WERI-Rb-1 (cell line): Measurements from ENCODE around the gene SPOCK1.
A peak's percentile ranks its signal among the peaks of the same experiment; 100 is the strongest.

Experiments used
- DNase-seq: peaks from one replicate; pipeline ENCODE4 v3.0.0-alpha.2; 2020
- H3K27ac ChIP-seq: fragments of 250-450 bp; sonication (Bioruptor Pico); 2 replicates; pipeline ENCODE4 v1.5.1; 2020; ENCODE audit warnings: mild to moderate bottlenecking, moderate library complexity
- H3K27me3 ChIP-seq: fragments of 250-450 bp; sonication (Bioruptor Pico); 2 replicates; pipeline ENCODE4 v1.5.1; 2021; ENCODE audit warnings: mild to moderate bottlenecking, low read depth, moderate library complexity; ENCODE audit not compliant: insufficient read depth, severe bottlenecking
- H3K36me3 ChIP-seq: fragments of 250-450 bp; sonication (Bioruptor Pico); 2 replicates; pipeline ENCODE4 v1.5.1; 2020; ENCODE audit warnings: mild to moderate bottlenecking, moderate library complexity
- H3K4me3 ChIP-seq: 2 replicates; pipeline ENCODE4 v1.5.1; 2011; ENCODE audit warnings: low read depth, mild to moderate bottlenecking, control low read depth, low read length
- H3K9me3 ChIP-seq: fragments of 250-450 bp; sonication (Bioruptor Pico); 2 replicates; pipeline ENCODE4 v1.5.1; 2021; ENCODE audit warnings: mild to moderate bottlenecking, moderate library complexity; ENCODE audit not compliant: severe bottlenecking
- TF ChIP-seq, protein P1 (sequence below): IDR thresholded peaks from 2 replicates; pipeline ENCODE4 v1.5.1; 2011; ENCODE audit warnings: low read depth, mild to moderate bottlenecking, control low read depth, inconsistent platforms, low read length

The SPOCK1 gene

DNA sequence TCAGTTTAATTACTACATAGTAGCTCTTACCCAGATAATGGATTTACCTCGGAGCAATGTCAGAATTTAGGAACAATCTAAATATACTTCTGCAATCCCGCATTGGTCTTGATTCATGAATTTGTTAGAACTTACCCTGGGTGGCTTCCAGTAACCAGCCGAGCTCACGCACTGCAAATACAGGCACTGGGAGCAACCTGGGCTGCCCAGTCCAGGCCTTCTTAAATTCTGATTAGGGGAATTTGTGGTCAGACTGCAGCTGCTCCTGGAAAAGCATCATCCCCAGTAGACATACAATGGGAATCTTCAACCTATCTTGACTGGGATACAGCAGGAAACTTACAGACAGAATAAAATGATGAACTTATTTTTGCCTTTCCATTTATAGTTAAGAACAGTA lies 270.3 kb downstream of the SPOCK1 start:
- H3K27ac ChIP-seq: no peak overlapping the region
- H3K4me3 ChIP-seq: no peak overlapping the region
- H3K27me3 ChIP-seq: no peaks in the 10 kb centered on the region
- DNase-seq: no peak
- TF ChIP-seq, protein P1, sequence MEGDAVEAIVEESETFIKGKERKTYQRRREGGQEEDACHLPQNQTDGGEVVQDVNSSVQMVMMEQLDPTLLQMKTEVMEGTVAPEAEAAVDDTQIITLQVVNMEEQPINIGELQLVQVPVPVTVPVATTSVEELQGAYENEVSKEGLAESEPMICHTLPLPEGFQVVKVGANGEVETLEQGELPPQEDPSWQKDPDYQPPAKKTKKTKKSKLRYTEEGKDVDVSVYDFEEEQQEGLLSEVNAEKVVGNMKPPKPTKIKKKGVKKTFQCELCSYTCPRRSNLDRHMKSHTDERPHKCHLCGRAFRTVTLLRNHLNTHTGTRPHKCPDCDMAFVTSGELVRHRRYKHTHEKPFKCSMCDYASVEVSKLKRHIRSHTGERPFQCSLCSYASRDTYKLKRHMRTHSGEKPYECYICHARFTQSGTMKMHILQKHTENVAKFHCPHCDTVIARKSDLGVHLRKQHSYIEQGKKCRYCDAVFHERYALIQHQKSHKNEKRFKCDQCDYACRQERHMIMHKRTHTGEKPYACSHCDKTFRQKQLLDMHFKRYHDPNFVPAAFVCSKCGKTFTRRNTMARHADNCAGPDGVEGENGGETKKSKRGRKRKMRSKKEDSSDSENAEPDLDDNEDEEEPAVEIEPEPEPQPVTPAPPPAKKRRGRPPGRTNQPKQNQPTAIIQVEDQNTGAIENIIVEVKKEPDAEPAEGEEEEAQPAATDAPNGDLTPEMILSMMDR: no peak
- H3K9me3 ChIP-seq: no peaks in the 10 kb centered on the region
- no peaks in the 10 kb centered on the region for H3K36me3 ChIP-seq

DNA sequence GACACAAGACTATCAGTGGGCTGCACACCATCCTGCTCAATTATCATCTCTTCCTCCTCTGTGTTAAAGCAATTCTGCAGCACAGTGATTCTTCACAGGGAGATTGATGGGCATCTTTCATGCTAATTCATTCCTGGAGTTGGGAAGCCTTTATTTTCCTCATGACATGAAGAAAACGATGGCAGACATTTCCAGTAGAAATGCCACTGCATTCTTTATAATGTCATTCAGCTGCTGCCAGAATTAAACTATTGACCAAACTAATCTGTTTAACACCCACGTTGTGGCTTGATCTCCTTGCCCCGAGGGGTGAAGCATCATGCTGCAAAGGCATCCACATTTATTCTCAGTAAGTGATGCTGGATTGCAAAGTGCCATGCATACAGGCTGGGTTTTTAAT lies 273.0 kb downstream of the SPOCK1 start:
- no peaks in the 10 kb centered on the region for H3K36me3 ChIP-seq
- no peaks in the 10 kb centered on the region for H3K9me3 ChIP-seq
- TF ChIP-seq, protein P1: no peak
- H3K27me3 ChIP-seq: no peaks in the 10 kb centered on the region
- DNase-seq: no peak
- no peak overlapping the region for H3K4me3 ChIP-seq
- no peak overlapping the region for H3K27ac ChIP-seq

DNA sequence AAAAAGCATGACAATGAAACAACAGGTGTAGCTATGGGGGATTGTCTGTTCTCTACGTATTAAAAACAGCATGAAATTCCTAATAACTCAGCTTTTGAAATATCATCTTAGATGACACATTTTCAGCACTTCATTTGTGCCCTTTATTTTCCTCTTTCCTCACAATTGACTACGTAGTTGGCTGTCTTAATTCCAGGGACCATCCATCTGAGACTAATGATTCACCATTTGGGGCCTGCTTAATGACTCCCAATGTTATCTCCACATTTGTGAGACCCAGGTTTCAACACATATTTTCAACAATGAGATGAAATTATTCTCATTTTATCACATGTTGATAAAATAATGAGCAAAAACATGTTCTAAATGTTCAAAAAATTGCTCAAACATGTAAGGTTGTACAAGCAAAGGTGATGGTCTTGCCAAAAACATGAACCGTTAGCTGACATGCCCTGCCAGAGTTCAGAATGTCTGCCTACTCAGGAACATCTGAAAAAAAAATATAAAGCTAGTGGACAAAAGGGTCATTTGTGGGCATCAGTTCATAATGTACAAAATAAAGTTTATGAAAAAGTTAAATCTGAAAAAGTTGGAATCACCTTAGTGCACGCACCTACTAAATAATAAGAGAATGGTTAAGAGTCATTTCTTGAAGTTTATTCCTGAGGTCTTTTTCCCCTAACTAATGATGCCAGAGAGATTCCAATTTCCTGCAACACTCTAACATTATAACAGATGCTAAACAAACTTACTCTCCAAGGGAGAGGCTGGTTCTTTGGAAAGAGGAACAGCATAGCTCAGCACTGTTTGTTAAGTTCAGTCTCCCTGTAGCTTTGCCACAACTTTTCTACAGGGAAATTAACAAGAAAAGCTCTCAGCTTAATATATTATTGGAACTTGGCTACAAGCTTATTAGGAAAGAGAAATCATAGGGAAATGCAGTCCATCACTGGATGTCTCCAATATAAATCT lies 275.5 kb downstream of the SPOCK1 start:
- no peaks in the 10 kb centered on the region for H3K9me3 ChIP-seq
- TF ChIP-seq, protein P1: no peak
- H3K36me3 ChIP-seq: no peaks in the 10 kb centered on the region
- no peaks in the 10 kb centered on the region for H3K27me3 ChIP-seq
- no peak for DNase-seq
- no peak overlapping the region for H3K27ac ChIP-seq
- no peak overlapping the region for H3K4me3 ChIP-seq

DNA sequence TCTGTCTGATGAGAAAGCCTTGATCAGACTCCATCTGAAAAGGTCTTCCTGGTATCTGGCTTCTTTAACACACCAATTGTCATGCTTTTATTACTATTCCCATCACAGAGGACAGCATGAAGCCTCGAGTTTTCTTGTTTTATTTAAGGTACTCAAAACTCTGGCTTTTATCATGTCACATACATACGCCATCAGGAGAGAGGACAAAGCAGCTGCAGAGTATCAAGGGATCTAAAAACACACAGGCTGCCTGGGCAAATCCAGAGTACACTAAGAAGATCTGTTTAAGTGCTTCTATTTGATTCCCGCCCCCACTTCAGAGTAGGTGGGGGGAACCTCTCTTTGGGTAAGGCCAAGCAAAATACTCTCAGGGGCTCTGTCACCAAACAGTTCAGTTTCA lies 277.2 kb downstream of the SPOCK1 start:
- H3K36me3 ChIP-seq: no peaks in the 10 kb centered on the region
- no peak overlapping the region for H3K27ac ChIP-seq
- DNase-seq: peak; percentile 40
- H3K4me3 ChIP-seq: no peak overlapping the region
- H3K9me3 ChIP-seq: no peaks in the 10 kb centered on the region
- no peaks in the 10 kb centered on the region for H3K27me3 ChIP-seq
- TF ChIP-seq, protein P1: no peak

DNA sequence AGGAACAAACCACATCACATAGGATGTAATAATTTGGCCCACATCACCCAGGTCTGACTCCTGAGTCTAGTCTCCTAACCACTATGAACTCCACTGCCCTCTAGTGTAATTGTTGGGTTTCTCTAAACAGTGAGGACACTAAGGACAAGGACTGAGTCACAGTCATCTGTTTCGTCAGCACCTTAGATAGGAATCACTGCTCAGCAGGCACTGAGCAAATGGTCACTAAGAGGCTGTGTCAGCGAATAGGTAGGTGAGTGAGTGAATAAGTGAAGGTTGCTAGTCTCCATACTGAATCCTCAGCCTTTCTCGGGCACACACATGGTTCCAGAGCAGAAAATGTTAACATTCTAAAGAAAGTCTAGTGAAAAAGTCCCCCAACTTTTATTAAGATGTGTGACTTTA lies 278.6 kb downstream of the SPOCK1 start:
- Histone ChIP-seq H3K4me3 (no peak overlapping the region), H3K27ac (no peak overlapping the region), H3K36me3 (no peaks in the 10 kb centered on the region), H3K9me3 (no peaks in the 10 kb centered on the region), H3K27me3 (no peaks in the 10 kb centered on the region)
- TF ChIP-seq, protein P1: peak; percentile 67
- DNase-seq: peak; percentile 37
